GM19395 (cell line): ENCODE data around the gene PLP1.
A peak's percentile ranks its signal among the peaks of the same experiment; 100 is the strongest.

Experiments
- ATAC-seq: cut with Tn5 transposase; IDR thresholded peaks from one replicate; pipeline ENCODE4 v1.9.1; 2021; ENCODE audit warnings: mild to moderate bottlenecking, moderate library complexity; ENCODE audit not compliant: unreplicated experiment

The PLP1 gene

DNA sequence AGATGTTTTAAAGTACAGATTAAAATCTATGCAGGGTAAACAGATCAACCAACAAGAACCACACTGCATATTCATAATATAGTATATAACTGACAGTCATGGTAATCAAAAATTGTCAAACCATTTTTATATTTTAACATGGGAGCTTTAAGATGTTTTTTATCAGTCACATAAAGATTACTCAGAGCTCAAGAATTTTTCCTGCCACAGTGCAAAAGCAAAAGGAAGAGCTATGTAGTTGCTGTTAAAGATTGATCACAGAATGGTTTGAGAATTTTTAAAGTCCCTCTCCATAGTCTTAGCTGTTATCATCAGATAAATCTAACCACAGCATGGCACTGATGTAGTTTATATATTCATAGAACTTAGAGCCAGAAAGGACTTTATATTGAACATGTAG lies 47.0 kb downstream of the PLP1 start:
- ATAC-seq = no peak

DNA sequence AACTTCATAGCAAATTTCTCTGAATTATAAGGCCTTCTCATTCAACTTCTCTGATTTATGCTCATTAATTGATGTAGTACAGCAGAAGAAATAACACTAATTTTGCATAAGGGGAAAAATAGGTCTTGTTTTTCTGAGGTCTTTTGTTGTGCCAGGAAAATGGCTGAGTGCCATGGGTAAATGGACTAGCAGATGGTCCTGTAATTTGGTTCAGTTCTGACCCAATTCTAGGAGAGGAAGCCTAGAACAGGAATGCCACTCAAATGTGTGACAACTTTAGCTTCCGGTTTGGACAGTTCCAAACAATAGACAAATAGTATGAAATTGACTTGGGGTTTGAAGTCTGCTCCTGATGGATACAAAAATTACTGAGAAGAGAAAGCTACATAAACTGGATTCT lies 49.2 kb downstream of the PLP1 start:
- ATAC-seq = no peak

DNA sequence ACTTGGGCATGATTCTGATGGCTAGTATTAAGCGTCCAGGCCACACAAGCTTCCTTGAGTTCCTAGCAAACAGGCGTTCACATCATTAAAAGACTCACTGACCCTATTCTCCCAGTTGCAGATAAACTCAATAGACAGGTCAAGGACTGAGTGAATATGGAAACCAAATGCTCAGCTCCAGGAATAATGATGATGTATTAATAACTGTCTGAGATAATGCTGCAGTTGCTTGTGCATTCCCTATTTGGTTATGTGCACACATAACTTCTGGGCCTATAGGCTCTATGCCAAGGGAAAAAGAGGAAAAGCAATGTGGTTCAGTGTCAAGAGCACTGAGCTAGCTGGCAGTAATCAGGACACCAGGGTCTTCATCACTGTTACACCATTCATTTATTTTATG lies 51.9 kb downstream of the PLP1 start:
- ATAC-seq = no peak

DNA sequence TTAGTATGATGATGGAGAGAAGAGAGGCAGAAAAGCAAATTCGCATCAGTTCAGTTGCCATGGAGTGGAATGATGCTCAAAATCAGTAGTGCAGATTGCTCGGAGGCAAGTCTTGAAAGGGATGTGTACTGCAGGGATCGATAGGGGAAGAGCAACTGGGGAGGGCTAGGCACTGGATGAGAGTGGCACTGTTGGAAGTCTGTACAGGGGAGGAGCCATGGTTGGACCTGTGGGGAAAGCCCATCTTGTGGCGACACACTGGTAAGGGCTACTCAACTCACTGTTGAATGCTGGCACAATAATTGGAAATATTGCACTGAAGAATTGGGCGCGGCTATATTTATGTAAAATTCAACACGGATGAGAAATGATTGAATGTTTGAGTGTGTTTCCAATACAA lies 54.2 kb downstream of the PLP1 start:
- ATAC-seq = no peak

DNA sequence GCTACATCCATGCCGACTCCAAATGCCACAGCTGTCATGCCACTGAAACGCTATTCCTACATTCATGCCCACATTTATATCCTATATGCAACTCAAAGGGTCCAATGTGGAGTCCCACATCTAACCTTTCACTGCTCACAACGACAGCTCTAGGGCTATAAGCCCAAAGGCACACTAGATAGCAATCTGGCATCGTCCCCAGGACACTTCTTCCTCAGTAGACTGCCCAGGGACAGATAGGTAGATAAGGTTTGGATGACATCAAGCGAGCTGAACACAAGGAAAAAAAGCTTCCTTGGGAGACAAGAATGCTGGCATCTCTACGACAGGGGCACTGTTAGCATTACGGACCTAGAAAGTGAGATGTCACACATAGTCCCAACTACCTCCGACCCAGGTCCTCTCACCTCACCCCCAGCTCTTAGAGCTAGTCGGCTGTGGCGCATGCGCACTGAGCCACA lies 54.7 kb downstream of the PLP1 start:
- ATAC-seq = peak; percentile 30

DNA sequence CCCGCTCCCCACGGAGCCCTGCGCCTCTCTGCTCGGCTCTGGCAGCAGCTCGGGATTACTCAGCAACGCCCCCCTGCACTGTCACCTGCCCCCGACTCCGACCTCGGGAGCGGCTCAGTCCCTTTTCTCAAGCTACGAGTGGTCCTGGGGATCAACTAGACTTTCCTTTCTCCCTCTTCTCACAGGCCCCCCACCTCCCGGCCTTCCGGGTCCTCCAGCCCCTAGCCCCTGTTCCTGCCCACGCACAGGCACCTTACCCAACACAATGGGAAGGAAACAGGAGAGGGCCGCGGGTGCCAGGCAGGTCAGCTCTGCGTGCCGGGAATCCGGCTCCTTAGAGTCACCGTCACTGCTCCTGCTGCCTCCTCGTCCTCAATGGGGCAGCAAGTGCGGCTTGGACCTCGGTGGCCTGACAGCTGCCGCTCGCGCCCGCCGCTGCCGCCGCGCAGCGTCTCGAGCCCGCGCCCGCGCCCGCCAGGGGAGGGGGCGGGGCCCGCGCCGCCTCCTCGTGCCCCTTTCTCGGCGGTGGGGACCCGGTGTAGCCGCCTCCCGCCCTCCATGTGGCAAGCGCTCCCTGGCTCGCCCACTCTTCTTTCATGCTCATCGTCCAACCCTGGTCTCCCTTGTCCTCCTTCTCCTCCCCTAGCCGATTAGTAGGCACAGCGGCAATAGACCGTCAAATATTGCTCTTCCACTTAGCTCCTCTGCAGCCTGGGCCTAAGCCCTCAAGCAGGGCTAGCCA lies 55.3 kb downstream of the PLP1 start, which contains the start of gene RAB9B:
RAB9B (minus strand) TSS at position 455 of the 742 bp plus-strand sequence. CDS start 6,473 bp downstream, outside the sequence.
- peak; percentile 89 for ATAC-seq

DNA sequence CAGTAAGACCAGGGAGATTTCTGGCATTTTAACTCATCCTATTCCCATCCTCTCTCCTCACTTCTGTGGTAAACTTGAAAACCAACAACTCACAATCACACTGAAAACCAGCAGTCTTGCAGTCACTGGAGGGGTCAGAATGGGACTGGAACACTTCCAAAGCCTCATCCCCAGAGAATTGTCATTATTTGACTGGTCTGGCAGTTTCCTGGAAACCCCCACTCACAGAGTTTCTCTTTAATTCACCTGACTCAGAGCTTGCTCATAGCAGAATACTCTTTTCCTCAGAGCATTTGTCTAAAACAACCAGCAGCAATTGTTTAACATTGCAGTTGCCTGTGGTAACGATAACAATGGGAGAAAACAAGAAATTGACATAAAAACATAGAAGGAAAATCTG lies 62.8 kb downstream of the PLP1 start:
- no peak for ATAC-seq
